HG02610 (cell line): ENCODE results near the gene SORBS1.

Experiments used
- ATAC-seq: cut with Tn5 transposase; IDR thresholded peaks from one replicate; pipeline ENCODE4 v1.9.1; 2021; ENCODE audit warnings: mild to moderate bottlenecking, moderate library complexity; ENCODE audit not compliant: unreplicated experiment

Gene SORBS1

DNA sequence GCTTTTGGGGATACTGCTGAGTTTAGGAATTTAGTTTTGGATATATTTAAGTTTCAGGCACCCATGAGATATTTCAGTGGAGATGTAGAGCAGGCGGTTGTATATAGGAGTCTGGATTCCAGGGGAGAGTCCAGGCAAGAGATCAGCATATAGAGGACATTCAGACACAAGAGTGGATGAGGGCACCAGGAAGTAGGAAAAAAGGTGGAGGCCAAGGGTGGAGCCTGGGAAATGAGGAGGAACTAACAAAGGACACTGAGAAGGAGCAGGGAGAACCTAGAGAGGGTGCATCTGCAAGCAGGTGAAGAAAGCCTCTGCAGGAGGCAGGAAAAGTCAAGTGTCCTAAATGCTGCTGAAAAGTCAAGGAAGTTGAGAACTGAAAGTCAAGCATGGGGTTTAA is 257.2 kb downstream of the SORBS1 start:
- no peak for ATAC-seq

DNA sequence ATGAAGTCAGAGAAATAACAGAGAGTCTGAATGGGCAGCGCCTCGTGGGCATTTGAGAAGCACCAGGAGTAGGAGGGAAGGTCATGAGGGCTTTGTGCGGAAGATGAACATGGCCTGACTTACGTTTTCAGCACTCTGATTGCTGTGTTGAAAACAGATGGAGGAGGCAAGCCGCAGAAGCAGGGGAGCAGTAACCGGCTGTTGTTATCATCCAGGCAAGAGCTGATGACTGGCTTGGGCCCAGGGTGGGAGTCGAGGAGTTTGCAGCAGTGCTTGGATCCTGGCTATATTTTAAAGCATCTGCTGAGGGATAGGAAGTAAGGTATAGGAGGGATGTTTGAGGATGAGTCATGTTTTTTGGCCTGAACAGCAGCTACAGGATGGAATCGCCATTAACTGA is 257.6 kb downstream of the SORBS1 start:
- no peak for ATAC-seq

DNA sequence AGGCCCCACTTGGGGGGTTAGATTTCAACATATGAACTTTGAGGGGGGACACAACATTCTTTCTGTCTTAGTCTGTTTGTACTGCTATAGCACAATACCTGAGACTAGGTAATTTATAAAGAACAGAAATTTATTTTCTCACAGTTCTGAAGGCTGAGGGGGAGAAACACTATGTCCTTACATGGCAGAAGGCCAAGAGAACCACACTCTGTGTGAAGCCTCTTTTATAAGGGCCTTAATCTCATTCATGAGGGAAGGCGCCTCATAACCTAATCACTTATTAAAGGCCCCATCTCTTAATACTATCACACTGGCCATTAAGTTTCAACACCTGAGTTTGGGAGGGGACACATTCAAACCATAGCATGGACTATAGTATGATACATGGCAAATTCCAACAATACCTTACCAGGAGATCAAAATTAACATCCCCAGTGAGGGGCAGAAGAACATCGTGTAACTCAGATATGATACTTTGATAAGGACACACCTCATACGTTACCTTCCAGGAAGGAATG is 261.1 kb downstream of the SORBS1 start:
- ATAC-seq = no peak

DNA sequence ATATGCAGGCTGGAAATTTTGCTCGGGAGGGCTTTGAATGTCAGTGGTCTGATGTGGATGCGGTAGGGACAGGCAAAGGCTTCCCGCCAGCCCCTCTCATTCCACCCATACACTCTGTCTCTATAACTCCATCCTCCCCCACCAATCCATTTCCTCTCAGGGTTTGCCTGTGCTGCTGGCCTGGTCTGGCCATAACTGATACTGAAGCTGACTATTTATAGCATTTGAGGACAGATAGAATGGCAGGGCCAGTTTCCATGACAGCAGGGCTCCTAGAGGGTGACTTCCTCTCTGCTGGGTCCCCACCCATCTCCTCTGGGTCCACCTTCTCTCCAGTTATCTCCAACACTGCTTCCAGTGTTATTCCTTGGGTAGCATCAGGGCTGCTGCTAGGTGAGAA is 263.8 kb downstream of the SORBS1 start:
- ATAC-seq = peak; percentile 22

DNA sequence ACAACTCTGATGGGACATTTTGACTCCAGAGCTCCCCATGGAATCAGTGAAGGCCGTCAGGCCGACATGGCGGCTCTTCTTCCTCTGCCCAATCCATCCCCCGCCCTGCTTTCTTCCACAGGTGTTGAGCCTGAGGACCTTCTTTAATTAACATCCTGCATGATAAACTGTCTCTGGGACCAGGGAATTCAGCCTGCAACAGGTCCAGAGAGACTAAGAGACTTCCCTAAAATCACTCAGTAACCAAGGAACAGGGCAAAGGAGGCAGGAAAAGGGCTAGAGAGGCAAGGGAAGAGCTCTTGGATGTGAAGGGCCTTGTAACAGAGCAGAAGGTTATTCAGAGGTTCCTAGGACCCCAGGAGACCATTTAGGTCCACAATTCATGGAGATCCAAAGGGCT is 264.4 kb downstream of the SORBS1 start:
- ATAC-seq = no peak

DNA sequence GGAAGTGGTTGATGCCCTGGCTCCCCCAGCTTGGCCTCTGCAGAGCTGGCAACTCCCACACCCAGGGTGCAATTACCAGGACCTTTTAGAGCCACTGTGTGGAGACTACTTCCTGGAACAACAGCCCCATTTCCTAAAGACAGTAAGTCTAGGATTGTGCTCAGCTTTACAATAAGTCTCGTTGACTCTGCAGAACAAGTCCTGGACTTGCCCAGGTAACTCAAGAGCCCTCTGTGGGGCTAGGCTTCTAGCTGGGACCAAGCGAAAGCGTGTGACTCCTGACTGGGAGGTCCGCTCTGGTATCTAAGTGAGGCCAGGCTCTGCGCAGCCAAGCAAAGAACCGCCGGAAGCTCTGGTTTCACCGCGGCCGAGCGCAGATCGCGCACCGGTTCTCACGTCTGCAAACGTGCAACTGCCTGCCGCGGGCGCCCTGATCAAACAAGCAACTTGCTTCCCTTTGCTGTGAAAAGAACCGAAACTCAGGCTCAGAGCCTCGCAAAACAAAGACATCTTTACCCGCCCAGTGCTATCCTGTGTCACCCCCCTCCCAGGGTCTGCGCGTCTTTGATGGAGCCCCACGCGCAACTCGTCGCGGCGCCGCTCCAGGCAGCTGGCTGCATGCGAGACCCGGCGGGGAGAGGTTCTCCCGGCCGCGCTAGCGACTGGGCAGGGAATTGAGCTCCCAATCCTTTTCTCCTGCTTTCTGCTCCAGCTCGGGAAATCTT is 266.0 kb downstream of the SORBS1 start:
- ATAC-seq = peak; percentile 81

DNA sequence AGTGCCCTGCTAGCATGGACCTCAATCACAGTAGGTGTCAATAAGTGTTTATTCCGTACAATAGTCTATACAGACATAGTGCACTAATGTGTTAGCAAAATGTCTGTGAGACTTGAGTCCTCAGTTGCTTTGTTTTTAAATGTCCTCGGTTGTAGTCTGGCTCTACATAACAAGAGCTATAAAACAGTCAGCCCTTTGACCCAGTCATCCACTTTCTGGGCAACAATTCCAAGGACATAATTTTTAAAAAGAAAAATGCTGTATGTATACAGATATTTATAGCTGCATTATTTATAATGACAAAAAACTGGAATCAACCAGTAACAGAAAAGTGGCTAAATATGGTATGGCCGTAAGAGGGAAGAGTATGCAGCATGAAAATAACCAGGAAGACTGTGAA is 267.5 kb downstream of the SORBS1 start:
- no peak for ATAC-seq

DNA sequence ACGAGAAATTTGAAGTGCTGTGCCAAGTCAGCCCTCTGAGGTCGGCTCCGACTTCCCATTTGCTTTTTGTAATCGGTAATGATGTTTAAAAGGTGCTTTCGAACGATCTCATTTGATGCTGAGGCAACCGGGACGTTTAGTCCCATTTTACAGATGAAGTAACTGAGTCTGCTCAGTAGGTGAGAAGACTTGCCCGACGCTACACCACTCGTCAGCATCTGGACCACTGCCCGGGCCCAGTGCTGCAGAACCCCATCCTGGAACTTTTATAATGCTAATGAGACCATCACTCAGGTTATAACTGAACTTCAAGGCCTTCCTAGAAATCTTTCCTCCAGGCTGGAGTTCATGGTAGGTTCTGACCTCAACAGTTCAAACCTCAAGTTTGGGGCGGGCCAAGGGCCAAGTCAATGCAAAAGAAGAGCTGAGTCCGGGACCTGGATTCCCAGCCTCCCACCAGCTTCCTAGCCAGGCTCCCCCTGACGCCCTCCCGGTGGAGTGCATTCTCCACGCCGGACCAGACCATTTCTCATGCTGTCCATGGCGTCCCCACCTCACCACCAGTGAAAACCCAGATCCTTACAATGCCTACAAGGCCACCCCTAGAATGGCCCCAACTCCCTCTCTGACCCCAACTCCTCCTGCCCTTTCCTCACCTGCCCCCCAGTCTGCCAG is 269.7 kb downstream of the SORBS1 start:
- no peak for ATAC-seq

DNA sequence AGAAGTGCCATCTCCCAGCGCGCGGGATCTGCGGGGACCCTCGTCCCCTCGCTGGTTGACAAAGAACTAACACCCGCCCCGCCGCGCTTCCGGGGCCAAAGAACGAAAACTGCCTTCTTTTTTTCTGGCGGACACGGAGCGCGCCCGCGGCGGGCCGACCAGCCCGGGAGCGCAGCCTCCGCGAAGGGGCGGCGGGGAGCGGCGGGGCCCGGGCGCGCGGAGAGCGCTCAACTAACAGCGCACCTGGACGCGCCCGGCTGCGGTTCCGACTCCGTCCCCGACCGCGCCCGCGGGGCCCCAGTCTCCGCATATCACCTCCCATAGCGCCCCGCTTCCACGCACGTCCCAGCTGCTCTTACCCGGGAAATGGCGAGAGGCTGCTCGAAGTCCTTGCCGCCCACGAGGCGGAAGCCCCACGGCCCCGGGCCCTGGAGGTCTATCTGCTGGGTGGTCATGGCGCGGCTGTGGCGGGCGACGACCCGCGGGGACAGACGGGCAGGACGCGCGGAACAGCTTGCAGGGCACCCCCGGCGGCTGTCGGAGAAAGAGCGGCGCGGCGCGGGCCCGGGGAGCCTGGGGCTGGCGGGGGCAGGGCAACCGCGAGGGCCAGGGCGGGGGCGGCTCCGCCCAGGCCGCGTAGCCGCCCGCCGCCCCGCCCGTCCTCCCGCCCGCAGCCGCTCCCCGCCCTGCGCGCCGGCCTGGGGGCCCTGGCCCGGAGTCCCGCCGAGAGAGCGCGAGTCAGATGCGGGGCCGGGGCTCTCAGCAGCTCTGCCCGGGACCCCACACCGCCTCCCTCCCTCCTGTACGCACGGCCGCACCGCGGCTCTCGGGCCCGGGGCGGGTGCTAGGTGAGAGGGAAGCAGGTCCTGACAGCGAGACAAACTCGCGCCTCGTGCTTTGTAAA is 270.5 kb downstream of the SORBS1 start, which contains the start of gene PDLIM1:
Gene PDLIM1, minus strand, starts transcription at position 543 of the 904 bp plus-strand sequence. Its CDS starts 88 bp downstream, at position 455.
- peak; percentile 42 for ATAC-seq

DNA sequence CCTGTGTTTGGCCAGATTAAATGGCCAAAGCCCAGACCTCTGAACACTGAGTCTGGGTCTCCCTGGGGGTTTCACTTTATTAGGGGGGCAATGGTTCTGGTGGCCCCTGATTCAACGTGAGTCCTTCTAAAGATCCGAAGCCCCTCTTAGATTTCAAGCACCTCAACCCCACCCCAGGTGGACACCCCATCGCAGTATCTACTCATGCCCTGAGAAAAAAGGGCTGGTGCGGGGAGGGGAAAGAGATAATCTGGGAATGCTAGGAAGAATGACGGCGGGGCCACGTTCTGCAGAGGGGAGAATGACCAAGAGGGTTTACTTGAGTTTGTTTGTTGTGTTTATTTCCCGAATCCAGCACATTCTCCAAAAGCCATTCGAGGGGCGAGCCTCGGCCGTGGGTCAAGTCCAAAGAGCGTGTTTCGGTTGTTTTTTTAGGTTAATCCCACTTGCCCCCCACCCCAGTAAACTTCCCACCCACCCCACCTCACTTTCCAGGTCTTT is 271.2 kb downstream of the SORBS1 start:
- no peak for ATAC-seq

DNA sequence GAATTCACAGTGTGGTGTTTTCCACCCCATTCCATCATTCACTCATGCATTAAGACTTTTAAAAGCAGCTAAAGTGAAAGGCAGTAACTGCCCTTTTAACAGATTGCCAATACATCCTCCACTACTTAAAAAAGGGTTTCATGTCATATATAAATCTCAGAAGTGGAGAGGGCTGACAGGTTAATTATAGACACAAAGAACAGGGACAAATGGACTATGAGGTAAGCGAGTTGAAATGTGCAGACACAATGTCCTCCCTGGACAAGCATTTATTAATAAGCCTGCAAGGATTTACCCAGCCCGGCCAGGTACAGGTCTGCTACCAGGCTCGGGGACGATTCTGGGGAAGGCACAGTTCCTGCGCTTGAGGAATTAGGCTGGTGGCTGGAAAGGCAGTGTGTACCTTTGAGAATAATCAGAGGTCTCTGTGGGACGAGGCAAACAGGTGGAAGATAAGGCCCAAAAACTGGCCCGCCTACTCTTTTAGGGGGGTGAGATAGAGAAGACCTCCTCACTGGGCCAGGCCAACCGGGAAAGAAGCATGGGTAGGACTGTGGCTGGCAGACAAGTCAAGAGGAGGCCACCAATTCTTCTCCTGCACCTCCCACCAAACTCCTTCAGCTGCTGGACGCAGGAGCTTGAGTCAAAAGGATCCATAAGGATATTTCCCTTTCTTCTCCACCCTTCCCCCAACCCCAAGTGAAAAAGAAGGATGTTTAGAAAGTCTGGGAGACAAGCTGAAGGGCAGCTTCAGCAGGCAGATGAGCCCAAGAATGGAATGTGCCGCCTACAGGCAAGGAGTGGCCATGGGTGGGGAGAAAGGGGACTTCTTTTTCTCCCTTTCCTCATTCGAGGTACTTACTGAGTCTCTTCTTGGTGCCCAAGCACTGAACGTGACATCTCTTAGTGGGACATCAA is 271.9 kb downstream of the SORBS1 start:
- ATAC-seq = no peak

DNA sequence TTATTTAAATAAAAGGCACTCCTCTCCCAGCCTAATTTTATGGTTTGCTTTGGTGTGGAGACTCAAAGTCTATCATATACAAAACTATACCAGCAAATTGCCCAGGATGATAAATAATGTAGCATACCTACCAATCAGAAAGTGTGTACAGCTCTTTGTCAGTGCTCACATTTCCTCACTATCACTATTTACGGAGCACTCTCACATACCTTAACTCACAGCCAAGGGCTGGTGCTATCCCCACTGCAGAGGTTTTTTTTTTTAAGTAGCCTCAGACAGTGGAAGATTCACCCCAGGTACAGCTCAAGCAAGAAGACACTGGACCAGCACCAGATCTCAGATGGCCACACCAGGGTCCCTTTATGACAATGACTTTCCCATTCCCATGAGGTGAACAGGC is 272.9 kb downstream of the SORBS1 start:
- no peak for ATAC-seq

DNA sequence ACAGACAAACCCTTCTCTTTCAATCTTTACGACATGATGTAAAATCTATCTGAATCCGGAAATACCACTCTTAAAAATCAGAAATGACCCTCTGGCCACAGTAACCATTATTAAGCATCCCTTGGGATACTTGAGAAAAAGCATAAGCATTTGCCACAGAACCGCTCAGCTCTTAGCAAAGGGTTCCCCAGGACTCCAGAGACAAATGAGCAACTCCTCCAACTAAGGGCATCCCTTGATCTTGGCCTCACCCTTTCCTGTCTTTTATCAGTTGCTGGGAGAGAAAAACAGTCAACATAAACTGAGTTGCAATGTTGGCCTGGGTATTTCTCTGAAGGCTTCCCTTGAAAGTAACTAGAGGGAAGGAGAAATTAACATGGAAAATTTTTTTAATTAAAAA is 273.9 kb downstream of the SORBS1 start:
- ATAC-seq = no peak

DNA sequence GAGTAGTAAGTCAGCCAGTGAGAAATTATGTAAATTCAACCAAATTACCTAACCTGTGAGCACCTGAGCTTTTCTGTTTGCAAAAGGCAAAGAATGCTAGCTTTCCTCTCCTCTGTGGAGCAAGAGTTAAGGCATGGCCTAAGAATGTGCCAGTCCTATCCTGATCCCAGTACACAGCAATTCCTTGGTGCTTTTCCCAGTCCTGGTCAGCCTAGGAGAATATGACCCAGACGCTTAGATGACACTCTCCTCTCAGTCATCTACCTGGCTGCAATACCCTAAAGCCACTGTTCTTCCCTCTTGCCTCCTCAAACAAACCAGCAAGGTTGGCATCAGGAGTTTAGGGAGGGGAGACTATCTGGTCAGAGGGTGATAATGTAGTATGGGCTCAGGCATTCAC is 274.5 kb downstream of the SORBS1 start:
- ATAC-seq = no peak

DNA sequence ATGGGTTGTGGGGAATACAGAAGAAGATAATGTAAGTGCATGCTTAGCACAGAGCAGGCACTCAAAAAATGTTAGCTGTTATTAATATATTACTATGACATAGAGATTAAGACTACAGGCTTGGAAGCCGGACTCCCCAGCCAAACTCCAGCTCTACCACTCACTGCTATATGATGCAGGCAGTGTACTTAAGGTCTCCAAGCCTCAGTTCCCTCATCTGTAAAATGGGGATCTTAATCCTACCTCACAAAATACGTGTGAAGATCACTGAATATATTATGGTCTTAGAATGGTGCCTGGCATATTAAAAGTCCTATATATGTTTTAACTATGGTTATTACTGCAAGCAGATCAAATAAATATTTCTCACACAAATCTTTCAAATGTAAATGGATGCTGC is 275.6 kb downstream of the SORBS1 start:
- no peak for ATAC-seq

DNA sequence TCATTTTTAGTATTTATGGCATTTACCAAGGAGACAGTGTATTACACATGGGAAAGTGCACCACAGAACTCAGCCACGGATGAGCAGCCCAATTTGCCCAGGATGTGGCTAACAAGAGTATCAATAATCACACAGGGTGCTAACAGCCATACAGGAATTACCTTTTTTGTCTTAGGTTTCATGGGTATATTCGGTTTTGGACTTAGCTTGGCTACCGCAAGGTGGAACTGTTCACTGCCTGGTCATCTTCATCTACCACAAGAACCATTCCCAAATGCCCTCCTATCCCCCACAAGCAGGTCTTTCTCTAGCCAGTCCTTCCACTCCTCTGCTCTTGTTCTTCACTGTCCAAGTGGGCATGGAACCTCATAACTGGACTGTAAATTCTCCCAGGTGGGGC is 276.4 kb downstream of the SORBS1 start:
- no peak for ATAC-seq

DNA sequence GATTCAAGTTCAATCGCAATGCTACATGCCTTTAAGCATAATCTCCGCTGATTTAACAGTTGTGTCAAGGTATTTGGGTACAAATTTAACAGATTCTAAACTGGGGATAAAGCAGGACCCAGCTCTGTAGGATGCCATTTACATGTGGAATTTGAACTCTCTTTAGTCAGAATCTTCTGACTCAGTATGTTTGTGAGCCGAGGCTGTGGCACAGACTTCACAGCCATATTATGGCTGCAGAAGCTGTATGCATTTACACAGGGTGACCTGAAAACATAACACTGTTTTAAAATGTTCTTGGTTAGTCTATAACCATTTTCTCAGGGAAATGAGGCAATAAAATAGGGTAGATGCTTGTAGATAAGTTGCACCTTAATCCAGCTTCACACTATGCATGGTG is 279.1 kb downstream of the SORBS1 start:
- ATAC-seq = no peak

DNA sequence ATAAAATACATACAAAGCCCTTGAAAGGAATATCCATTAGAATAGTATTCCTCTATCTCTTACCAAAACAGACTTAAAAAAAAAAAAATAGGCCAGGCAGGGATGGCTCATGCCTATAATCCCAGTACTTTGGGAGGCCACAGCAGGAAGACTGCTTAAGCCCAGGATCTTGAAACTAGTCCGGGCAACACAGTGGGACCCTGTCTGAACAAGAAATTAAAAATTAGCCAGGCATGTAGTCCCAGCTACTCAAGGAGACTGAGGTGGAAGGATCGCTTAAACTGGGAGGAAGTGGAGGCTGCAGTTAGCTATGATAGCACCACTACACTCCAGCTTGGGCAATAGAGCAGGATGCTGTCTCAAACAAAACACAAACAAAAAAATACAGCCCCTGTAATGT is 280.0 kb downstream of the SORBS1 start:
- ATAC-seq = no peak

DNA sequence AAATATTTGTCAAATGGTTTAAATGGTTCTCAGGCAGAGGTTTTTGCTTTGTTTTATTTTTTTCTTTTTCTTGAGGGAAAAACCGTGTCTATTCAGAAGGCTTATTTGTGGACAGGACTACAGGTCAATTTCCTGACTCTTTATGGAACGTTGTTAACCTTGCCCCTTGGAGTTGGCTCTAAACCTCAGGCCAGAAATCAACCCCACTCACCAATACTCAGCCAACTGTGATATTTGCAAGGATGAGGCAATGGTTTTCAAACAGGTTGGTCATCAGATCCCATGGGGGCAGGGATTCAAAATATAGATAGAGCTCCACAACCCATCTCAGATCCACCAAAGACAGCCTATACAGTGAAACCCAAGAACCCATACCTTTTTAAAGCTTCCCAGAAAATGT is 280.5 kb downstream of the SORBS1 start:
- no peak for ATAC-seq
